Liver (tissue), 9 donors: ENCODE data around the gene POP4. TPM values are rescaled to one million over a fixed set of nuclear protein-coding genes. Genes with fewer than 3 reads are reported as not detected.
A peak's percentile ranks its signal among the peaks of the same experiment; 100 is the strongest.

Experiments used
- DNase-seq: peaks from one replicate; pipeline ENCODE4 v3.0.0-alpha.2; 2017; ENCODE audit warnings: low spot score
- H3K27ac ChIP-seq, 2 donors: one replicate each; pipeline ENCODE4 v1.7.0; 2013; ENCODE audit warnings: inconsistent platforms in 2 of 2, low read length in 2 of 2, control low read depth in 1 of 2, low read depth in 1 of 2, mild to moderate bottlenecking in 1 of 2
- H3K27me3 ChIP-seq, 4 donors: one replicate each; pipeline versions ENCODE4 v1.6.1 to v1.7.0; 2013; ENCODE audit warnings: low read length in 3 of 4, inconsistent platforms in 1 of 4, mild to moderate bottlenecking in 1 of 4, moderate library complexity in 1 of 4; ENCODE audit not compliant: control insufficient read depth in 4 of 4, insufficient read depth in 4 of 4
- H3K36me3 ChIP-seq, 4 donors: one replicate each; pipeline versions ENCODE4 v1.6.1 to v1.7.0; 2013; ENCODE audit warnings: low read length in 3 of 4, mild to moderate bottlenecking in 3 of 4, low read depth in 1 of 4, moderate library complexity in 1 of 4; ENCODE audit not compliant: control insufficient read depth in 4 of 4, insufficient read depth in 3 of 4
- H3K4me1 ChIP-seq, 4 donors: one replicate each; pipeline versions ENCODE4 v1.6.1 to v1.7.0; 2013; ENCODE audit warnings: low read length in 3 of 4, mild to moderate bottlenecking in 3 of 4, moderate library complexity in 1 of 4; ENCODE audit not compliant: control insufficient read depth in 4 of 4, insufficient read depth in 4 of 4
- H3K4me3 ChIP-seq, 3 donors: one replicate each; pipeline versions ENCODE4 v1.6.1 to v1.7.0; 2013; ENCODE audit warnings: low read length in 3 of 3, control low read depth in 1 of 3, low read depth in 1 of 3, mild to moderate bottlenecking in 1 of 3
- H3K9ac ChIP-seq, 2 donors: one replicate each; pipeline ENCODE4 v1.7.0; 2013; ENCODE audit warnings: low read length in 2 of 2, mild to moderate bottlenecking in 2 of 2, moderate library complexity in 2 of 2, control low read depth in 1 of 2, low read depth in 1 of 2
- H3K9me3 ChIP-seq, 4 donors: one replicate each; pipeline versions ENCODE4 v1.6.1 to v1.7.0; 2013; ENCODE audit warnings: low read length in 3 of 4; ENCODE audit not compliant: control insufficient read depth in 4 of 4
- ATF3 ChIP-seq: IDR thresholded peaks from 2 replicates; pipeline ENCODE4 v1.6.1; 2016; ENCODE audit warnings: antibody characterized with exemption
- FOXA1 ChIP-seq: IDR thresholded peaks from 2 replicates; pipeline ENCODE4 v1.6.1; 2016; ENCODE audit warnings: antibody characterized with exemption
- FOXA2 ChIP-seq: IDR thresholded peaks from 2 replicates; pipeline ENCODE4 v1.6.1; 2016; ENCODE audit warnings: antibody characterized with exemption
- GABPA ChIP-seq, 2 donors: IDR thresholded peaks in 1 of 2; conservative IDR thresholded peaks in 1 of 2; 2 replicates each; pipeline ENCODE4 v1.6.1; 2016; ENCODE audit warnings: antibody characterized with exemption in 2 of 2, mild to moderate bottlenecking in 1 of 2, moderate library complexity in 1 of 2
- HNF4A ChIP-seq, 2 donors: conservative IDR thresholded peaks; 2 replicates each; pipeline ENCODE4 v1.6.1; 2016; ENCODE audit warnings: antibody characterized with exemption in 2 of 2, mild to moderate bottlenecking in 2 of 2
- HNF4G ChIP-seq: IDR thresholded peaks from 2 replicates; pipeline ENCODE4 v1.6.1; 2016; ENCODE audit warnings: antibody characterized with exemption
- MAX ChIP-seq: IDR thresholded peaks from 2 replicates; pipeline ENCODE4 v1.6.1; 2016; ENCODE audit warnings: antibody characterized with exemption
- NR2F2 ChIP-seq: IDR thresholded peaks from 2 replicates; pipeline ENCODE4 v1.6.1; 2016; ENCODE audit warnings: antibody characterized with exemption
- RAD21 ChIP-seq, 2 donors: IDR thresholded peaks; 2 replicates each; pipeline ENCODE4 v1.6.1; 2016; ENCODE audit warnings: antibody characterized with exemption in 2 of 2, mild to moderate bottlenecking in 2 of 2
- RXRA ChIP-seq, 2 donors: IDR thresholded peaks; 2 replicates each; pipeline ENCODE4 v1.6.1; 2017 to 2018; ENCODE audit warnings: antibody characterized with exemption in 2 of 2, mild to moderate bottlenecking in 1 of 2
- SP1 ChIP-seq: IDR thresholded peaks from 2 replicates; pipeline ENCODE4 v1.6.1; 2018; ENCODE audit warnings: antibody characterized with exemption, mild to moderate bottlenecking
- TAF1 ChIP-seq: conservative IDR thresholded peaks from 2 replicates; pipeline ENCODE4 v1.6.1; 2016; ENCODE audit warnings: antibody characterized with exemption, mild to moderate bottlenecking
- YY1 ChIP-seq: IDR thresholded peaks from 2 replicates; pipeline ENCODE4 v1.6.1; 2016; ENCODE audit warnings: antibody characterized with exemption, mild to moderate bottlenecking
- ZBTB33 ChIP-seq: IDR thresholded peaks from 2 replicates; pipeline ENCODE4 v1.6.1; 2016; ENCODE audit warnings: antibody characterized with exemption
- WGBS: extraction: QIAGEN DNeasy Blood & Tissue Kit; methylation state at CpG from one replicate; pipeline ENCODE4 v1.1.7; 2013; 5-methylcytosine and 5-hydroxymethylcytosine counted together
- polyA plus RNA-seq, 2 donors: library from polyadenylated mRNA; stranded (reverse) in 1 of 2; unstranded in 1 of 2; fragments of 200-250 nt in 1 of 2; fragments of >200 nt in 1 of 2; fragmentation: Nextera tagmentation in 1 of 2; extraction: Ambion mirVana in 1 of 2; gene quantifications; one replicate each; pipeline versions ENCODE4 v1.2.1 to v1.2.3, GENCODE V29; 2013 to 2015
- total RNA-seq, 2 donors: library from RNA; depleted of rRNA; stranded (reverse); fragments of >200 nt; gene quantifications; one replicate each; pipeline ENCODE4 v1.2.3, GENCODE V29; 2014
- donor health status: healthy.
- donor health status: healthy.
- donor health status: healthy.
- donor health status: healthy.
- donor health status: healthy.

The POP4 gene
- total and polyA plus RNA-seq, 4 donors = 33.7 to 61.6 (median 38.9) TPM

- 87% methylated on average over 7 of the region's 7 CpGs for WGBS
- H3K4me3 ChIP-seq = no peak overlapping the region
- H3K9me3 ChIP-seq = no peaks in the 10 kb centered on the region
- no peaks in the 10 kb centered on the region for H3K27me3 ChIP-seq
- TF ChIP-seq TAF1 (no peak), RXRA (IDR thresholded peaks at IDR 0.05) (no peak), ATF3 (no peak), HNF4G (no peak), YY1 (no peak), GABPA (IDR thresholded peaks at IDR 0.05 in 1 of 2, conservative IDR thresholded peaks at IDR 0.05 in 1 of 2) (no peak), MAX (no peak), ZBTB33 (no peak), NR2F2 (no peak), SP1 (no peak), FOXA2 (no peak), RAD21 (IDR thresholded peaks at IDR 0.05) (no peak), FOXA1 (no peak)
- DNase-seq = no peak
- no peak overlapping the region for H3K9ac ChIP-seq
- peaks cover 6 to 18% (median 13%) of the 10 kb centered on the region in 4 donors for H3K4me1 ChIP-seq
- H3K36me3 ChIP-seq = peaks cover 5 to 15% (median 8%) of the 10 kb centered on the region in 4 donors
- H3K27ac ChIP-seq = no peak overlapping the region
Measured at GRCh38 chr19:29618434-29618833, 12.4 kb downstream of the POP4 start.

GRCh38 chr19:29618871-29619270 lies 12.8 kb downstream of the POP4 start:
- H3K4me3 ChIP-seq = no peak overlapping the region
- no peak for DNase-seq
- TF ChIP-seq HNF4A (conservative IDR thresholded peaks at IDR 0.05) = peak; percentile 7 to 14
- TF ChIP-seq RXRA (IDR thresholded peaks at IDR 0.05) = no peak
- no peak for TF ChIP-seq NR2F2
- no peaks in the 10 kb centered on the region for H3K9me3 ChIP-seq
- H3K27me3 ChIP-seq = no peaks in the 10 kb centered on the region
- H3K36me3 ChIP-seq = peaks cover 4 to 11% (median 8%) of the 10 kb centered on the region in 4 donors
- H3K9ac ChIP-seq = no peak overlapping the region
- no peak overlapping the region for H3K27ac ChIP-seq
- H3K4me1 ChIP-seq = peaks cover 5 to 17% (median 10%) of the 10 kb centered on the region in 4 donors
- WGBS = 61% methylated on average over 7 of the region's 7 CpGs

- no peak overlapping the region for H3K4me3 ChIP-seq
- H3K9me3 ChIP-seq = no peaks in the 10 kb centered on the region
- 72% methylated on average over 15 of the region's 15 CpGs for WGBS
- H3K9ac ChIP-seq = no peak overlapping the region
- no peaks in the 10 kb centered on the region for H3K4me1 ChIP-seq
- DNase-seq = no peak
- no peaks in the 10 kb centered on the region for H3K27me3 ChIP-seq
- peaks cover 0 to 6% (median 4%) of the 10 kb centered on the region in 4 donors for H3K36me3 ChIP-seq
- TF ChIP-seq NR2F2 (no peak), YY1 (no peak)
- H3K27ac ChIP-seq = no peak overlapping the region
Measured at GRCh38 chr19:29620931-29621351, 14.9 kb downstream of the POP4 start.
